HUDEP-2 (cell line): ENCODE measurements around the gene SLC6A12.
"Not testable (repeated sequence)": the region's sequence is repeated elsewhere in the genome, so short reads cannot be mapped to it uniquely, and the experiment has no call there.

ENCODE experiments used
- DNase-seq, 76 experiments: peaks; one replicate each; lab custom pipeline; 2025; ENCODE audit not compliant: unreplicated experiment in 76 of 76; lab: John Stamatoyannopoulos, UW

SLC6A12 gene

DNA sequence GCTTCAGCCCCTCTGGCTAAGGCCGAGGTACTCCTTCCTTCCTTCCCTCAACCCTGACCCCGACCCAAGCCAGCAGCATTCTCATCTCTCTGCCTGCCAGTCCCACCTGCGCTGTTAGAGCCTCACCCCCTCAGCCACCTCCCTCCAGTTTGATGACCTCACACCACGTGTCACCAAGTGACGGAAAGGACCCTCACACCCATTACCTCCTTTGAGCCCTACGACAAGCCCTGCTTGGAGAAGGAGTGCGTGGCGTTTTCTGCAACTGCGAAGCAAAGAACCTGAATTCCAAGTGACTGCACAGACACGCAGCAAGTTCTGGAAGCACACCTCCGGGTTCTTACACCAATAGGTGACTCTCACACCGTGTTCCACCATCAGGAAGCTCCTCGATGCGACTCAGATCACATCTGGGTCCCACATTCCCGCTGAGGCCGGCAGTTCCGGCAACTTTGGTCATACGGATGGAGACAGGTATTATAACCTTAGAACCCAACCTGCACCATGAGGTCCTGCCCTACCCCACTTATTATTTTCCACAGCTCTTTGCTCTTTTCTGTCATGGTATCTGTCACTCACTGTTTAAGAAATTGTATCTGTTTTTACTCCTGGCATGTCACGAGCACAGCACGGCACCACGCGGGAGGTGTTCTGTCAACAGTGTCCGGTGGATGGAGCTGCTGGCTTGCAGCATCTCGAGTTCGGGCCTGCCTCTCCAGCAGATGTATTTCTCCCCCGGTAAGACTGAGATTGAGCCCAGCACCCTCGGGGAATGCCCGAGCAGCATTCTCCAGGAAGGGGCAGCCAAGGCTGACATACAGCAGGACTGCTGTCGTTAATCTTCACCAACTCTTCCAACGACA is 5.0 kb upstream of the SLC6A12 start:
- DNase-seq, result no peak

DNA sequence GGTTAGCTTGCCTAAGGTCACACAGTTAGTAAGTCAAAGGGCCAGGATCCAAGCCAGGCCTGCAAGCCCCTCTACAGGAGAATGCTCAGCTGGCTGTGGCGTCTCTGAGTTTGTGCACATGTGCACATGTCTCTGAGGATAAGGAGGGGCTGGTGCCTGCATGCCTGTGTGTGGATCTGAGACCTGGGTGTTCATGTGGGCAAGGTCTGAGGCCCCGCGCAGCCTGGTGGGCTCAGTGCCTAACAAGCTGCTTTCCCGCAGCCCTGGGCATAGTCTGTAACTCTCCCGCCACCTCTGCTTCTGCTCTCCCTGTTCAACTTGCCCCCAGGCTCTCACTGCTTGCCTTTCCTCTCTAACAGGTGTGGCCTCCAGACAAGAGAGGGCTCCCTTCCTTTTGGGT is 4.3 kb upstream of the SLC6A12 start:
- DNase-seq, result no peak

DNA sequence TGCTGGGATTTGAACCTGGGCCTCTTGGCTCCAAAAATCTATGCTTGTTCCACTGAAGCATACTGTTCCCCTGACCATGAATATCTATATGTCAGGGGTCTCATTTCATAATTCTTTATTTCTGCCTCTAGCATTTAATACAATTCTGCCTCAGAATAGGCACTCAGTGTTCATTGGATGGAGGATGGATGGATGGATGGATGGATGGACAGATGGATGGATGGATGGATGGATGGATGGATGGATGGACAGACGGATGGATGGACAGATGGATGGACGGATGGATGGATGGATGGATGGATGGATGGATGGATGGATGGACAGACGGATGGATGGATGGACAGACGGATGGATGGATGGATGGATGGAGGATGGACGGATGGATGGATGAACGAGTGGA is 3.1 kb upstream of the SLC6A12 start:
- not testable (repeated sequence) for DNase-seq

DNA sequence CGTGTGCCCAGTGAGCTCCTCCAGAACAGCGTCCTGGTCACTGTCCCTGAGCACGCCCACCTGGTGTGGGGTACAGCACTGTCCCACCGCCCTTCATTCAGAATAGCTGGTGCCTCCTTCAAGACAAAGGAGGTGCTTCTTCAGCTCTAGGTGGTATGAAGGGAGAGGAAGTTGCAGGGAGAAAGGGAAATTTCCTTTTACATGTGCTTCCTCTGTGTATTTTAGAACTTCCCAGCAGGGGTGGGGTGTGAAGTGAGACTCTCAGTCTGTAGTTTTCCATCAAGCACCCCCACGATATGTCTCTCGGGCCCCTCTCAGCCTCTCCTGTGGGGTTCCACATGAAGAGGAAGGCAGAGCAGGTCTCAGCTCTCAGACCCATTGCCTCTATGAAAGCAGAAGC is 1.2 kb upstream of the SLC6A12 start:
- DNase-seq, result no peak

DNA sequence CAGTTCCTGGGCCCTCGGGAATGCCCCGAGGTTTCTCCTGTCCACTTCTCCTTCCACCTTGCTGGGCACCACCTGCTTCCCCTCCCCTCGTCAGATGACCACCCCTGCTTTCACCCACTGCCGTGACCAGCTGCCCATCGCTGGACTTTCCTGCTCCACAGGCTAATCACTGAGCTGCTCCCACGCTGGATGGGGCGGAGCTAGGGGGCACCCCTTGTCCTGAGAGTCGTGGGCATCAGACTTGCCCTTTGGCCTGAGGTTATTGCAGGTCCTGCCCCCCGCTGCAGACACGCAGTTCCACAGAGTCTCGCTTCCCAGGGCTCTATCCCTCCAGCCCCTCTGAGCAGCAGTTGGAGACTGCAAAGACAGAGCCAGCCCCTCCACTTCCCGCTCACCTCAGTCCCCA is 427 bp downstream of the SLC6A12 start:
- DNase-seq, result no peak

DNA sequence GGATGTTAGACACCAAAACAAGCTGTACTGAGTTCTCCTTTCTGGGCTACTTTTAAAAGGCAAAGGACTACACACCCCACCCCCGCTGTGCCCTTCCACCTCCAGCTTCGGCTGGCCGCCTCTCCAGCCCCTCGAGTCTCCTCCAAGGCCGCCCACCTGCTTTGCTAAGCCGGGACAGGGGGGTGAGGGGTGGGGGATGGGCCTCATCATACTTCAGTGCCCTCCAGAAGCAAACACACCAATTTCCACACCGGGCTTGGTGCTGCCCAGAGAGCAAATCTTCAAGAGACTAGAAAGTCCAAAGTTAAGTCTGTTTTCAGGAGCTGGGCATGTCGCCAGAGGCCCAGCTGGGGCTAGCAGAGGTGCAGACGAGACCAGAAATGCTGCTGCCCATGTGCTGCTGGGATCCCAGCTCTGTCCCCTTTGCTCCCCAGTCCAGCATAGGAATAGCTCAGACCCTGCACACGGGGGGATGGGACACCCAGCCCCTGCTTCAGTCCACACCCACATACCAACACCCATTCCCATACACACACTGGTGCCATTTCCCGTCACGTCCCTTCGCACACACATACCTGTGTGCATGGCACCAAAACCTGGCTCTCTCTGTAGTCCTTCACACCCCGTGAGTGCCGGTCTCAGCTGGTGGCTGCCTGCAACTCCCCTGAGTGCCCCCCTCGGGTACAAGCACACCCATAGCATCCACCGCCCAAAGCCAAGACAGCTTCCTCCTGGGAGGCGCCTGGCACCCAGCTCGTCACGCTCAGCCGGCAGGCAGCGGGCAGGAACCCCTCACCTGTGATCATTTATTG is 1.0 kb downstream of the SLC6A12 start:
- peak in 1 of 76 experiments; percentile 12 for DNase-seq

DNA sequence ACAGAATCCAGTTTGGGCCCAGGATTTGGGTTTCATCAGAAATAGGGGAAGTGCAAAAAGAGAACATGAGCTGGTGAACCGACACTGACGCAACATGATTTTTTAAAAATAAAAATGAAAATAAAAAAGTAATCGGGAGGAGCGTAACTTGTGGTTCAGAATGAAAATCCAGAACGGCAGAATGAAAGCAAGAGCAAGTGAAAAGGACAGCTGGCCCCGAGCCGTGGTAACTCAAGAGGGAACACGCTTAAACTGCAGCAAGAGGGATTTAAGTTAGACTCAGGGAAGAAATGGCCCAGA is 1.6 kb downstream of the SLC6A12 start:
- no peak for DNase-seq

DNA sequence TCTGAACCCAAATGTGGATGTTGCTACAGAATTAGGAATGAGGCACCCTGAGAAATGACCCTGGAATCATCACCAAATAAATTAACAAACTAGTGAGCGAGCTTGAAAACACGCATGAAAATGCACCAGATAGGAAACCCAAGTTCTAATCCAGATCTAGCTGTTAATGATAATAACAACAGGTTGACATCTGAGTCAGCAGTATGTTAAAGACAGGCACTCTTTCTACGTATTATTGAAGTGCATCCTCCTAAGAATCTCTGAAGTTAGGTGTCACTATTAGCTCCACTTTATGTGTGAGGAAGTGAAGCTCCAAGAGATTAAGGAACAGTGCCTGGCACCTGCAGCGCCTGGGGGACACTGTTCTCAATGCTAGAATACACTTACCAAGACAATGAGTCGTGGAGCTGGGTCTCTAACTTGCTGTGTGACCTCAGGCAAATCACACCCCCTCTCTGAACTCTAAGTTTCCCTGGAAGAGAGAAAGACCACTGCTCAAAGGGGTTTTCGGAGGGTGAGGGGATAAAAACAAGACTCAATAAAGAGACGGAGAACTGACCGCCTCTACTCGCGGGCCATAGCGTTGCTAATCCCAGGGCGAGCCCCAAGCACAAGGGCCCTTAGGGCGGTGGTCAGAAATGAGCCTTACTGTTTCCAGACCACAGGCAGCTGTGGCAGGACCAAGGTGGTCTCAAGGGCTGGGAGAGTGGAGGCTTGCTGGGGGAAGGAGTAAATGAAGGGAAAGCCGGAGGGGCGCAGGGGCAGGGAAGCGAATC is 2.1 kb downstream of the SLC6A12 start:
- no peak for DNase-seq

DNA sequence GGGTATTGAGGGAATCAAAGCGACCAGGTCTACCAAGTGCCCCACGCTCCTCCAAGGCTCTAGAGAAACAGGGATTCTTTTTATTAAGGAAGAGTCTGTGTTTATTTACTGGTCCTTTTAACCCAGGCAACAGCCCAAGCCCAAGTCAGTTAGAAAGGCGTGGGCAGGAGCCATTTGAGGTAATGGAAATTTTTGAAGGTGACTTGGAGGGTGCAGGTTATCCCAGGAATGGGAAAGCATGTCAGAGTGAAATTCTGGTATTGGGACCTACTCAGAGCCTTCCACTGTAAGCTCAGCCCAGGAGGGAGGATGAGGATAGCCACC is 2.9 kb downstream of the SLC6A12 start:
- no peak for DNase-seq

DNA sequence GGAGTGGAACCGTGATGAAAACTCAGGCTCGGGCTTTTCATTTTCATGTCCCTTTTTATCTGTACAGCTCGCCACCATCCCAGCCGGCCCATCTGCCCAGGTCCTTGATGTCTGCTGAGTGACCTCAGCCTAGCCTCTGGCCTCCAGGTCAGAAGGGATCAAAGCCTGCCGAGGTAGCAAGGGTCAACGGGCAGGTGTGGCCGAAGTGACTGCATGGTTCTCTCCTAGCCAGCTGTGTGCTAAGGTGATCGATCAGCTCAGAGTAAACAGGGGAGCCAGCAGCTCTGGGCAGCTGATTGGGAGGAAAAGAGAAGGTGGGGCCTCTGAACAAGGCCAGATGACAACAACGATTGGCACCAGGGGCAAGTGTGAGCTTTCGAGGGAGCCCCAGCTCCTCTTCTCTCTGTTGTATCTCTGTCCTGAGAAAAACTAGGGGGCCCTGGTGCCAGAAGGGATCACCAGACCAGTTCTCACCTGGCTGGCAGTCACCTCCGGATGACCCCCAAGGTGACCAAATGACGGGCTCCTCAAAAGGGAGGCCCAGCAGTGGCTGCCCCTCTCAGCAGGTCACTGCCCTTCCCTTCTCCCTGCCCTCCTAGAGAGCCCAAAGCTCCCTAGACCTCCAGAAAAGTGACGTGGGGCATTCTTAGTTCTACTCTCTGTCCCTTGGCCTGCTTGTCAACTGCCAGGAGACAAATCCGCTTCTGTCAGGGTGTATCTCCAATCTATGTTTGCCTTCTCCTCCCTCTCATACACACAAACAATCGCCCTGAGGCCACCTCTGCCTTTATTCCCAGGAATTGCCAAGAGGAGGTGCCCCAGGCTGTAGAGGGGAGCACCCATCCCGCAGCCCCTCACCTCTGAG is 3.4 kb downstream of the SLC6A12 start:
- DNase-seq, result no peak

DNA sequence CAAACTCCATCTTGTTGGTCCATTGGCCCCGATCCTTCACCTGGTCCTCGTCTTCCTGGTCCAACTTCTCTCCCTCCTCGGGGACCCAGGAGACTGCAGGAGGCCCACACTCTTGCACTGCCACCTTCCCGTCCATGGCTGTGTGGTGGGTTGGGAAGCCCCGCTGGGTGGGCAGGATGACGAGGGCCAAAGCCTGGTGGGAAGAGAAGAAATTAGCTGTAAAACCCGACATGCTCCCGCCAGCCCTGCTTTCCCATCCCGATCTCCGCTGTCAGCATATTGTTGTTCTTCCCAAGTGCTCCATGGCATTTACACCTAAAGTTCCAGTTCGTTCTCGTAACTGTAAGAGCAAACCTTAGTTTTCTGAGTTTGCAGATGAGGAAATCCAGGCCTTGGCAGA is 4.1 kb downstream of the SLC6A12 start:
- DNase-seq, result no peak

DNA sequence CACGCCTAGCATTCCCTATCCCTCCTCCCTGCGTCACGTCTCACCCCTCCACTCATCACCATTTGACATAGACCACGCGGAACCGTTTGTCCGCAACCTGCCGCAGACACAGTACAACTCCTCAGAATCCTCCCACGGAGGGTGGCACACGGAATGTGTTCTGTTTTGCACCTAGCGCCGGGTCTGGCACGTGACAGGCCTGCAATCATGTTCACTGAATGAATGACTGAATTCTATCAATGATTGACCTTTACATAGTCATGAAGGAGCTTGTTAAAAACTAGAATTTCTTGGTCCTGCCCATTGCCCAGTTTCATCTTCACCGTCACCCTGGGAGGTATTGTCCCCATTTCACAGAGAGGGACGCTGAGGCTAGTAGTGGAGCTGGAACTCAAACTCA is 4.7 kb downstream of the SLC6A12 start:
- DNase-seq, result no peak

DNA sequence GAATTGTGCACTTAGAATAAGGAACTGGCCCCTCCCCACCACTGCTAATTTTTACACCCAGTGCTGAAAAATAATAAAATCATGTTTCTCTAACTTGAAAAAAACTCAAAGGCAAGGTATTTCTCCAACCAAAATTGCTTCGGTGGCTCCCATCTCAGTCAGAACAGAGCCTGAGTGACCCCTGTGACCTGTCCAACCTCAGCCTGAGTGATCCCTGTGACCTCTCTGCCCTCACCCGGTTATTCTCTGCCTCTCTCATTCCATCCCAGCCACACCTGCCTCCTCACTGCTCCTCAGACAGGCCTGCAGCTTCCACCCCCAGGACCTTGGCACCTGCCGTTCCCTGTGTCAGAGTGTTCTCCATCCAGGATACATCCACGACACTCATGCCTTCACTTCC is 5.1 kb downstream of the SLC6A12 start:
- DNase-seq, result no peak

DNA sequence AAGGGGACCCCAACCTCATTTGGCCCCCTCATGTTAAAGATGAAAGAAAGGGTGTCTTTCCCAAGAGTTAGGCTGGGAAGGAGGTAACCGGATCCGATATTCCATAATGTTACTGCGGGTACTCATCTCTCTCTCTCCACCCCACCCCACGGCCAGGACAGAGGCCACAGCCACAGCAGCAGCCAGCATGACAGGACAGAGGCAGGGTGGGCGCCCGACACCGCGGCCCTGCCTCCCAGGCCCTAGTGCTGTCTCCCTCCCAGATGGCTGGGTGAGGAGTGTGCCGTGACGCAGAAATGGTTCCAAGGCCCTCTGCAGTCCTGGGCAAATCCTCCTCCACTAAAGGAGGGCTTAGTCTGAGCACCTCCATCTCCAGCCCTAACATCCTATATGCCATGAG is 6.2 kb downstream of the SLC6A12 start:
- DNase-seq, result no peak

DNA sequence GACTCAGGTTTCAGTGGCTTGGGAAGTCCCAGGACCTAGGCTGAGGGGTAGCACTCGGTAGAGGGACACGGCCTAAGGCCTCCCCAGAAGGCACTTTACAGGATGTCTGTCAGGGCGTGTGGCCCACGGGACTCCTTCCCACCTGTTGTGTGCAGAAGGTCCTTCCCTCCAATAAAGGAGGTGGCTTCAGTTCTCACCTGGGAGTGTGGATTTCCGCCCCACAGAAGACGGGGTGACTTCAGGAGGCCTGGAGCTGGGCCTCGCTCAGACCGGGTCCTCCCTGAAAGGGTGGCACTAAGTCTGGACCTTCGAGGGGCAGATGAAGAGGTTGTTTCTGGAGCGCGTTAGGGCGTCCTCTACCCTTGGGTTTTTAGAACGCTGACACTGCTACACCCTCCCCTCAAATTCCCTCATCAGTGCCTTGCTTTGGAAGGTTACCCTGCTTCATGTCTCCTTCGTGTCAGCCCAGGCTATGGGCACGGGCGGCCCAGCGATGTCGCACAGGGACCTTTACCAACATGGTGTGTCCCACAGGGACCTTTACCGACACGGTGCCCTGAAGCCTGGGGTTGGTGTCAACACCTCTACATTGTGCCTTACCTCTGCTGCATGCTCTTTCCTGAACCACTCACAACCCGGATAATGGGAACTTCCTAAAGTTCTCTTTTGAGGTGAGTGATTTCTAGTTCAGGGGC is 7.1 kb downstream of the SLC6A12 start:
- no peak for DNase-seq

DNA sequence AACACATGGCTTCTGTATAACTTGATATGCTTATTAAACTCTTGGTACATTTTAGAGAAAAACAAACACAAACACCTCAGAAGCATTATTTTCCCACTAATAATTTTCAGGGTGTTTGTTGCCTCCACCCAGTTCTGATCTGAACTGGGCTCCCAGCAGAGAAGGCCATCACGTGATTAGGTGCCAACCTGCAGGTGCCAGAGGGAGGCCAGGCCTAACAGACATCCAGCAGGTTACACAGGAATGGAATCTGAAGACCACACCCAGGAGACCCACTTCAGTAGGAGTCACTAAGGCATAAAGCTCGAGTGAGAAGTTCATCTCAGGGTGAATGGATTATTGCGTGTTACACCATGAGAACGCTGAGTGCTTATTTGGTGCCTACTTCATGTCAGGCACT is 8.9 kb downstream of the SLC6A12 start:
- DNase-seq, result no peak

DNA sequence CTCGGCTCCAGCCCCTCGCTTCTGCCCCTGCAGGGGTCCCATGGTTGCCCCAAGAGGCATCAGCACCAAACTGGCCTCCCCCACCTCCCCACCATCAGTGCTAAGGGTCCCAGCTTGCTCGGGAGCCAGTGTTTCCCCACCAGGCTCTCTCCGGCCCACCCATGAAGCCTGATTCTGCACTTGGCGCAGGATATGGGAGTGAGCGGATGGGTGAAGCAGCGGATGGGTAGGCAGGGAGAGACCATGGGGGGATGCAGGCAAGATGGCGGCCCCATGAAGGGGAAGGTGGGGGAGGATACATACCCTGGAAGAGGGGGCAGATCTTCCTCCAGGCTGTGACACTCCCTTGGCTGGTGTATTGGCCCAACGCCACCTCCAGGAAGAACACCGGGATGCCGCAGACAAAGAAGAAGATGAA is 9.7 kb downstream of the SLC6A12 start:
- DNase-seq, result no peak

DNA sequence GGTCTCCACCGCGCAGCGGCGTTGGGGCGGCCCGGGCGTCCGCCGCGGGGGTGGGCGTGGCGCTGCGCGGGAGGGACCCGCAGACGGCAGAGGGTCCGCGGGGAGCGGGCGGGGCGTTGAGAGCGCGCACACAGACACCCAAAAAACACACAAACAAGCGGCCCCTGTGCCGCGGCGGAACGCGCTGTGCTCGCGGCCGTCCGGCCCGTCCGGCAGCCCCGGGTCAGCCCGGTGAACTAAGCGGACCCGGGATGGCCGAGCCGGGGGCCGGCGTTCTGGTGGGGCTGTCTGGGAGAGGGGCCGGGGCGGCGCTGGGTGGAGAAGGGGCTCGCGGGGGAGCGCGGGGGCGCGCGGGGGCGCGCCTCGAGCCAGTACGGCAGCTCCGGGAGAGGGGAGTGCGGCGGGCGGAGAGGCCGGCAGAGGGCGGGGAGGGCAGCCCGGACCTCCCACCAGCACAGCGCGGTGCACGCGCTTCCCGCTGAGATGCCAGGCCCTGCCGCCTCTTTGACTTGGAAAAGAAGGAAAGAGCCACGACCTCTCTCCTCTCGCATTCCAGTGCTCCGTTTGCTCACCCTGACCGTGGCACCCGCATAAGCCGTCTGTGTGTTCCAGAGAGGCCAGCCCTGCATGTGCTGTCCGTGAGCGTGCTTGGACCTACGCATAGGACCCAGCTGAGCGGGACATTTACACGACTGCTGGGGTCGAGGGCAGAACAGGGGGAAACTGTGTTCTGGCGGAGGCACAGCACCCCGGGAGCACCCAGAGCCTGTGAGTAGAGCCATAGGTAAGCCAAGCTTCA is 10.3 kb downstream of the SLC6A12 start:
- peak in 13 of 76 experiments; percentile 3 to 32 (median 17) for DNase-seq

DNA sequence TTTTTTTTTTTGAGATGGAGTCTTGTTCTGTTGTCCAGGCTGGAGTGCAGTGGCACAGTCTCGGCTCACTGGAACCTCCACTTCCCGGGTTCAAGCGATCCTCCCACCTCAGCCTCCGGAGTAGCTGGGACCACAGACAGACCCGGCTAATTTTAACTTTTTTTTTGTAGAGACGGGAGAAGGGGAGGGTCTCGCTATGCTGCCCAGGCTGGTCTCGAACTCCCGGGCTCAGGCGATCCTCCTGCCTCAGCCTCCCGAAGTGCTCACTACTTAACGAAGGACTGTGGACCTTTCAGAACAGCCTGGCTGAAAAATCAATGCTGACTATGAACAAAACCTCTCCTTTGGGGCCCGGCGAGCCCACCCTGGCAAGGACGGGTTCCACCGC is 10.9 kb downstream of the SLC6A12 start:
- no peak for DNase-seq
